Measurements from ENCODE around the gene NMB.
A peak's percentile ranks its signal among the peaks of the same experiment; 100 is the strongest.
"Not testable (repeated sequence)": the region's sequence is repeated elsewhere in the genome, so short reads cannot be mapped to it uniquely, and the experiment has no call there.

The NMB gene

GRCh38 chr15:84690342-84690741 is 32.3 kb upstream of the NMB start:
- no peak overlapping the region for H3K4me3 ChIP-seq (replicated peaks; ENCODE audit: low read depth, low read length)
- no peak for TF ChIP-seq CTCF (IDR thresholded peaks at IDR 0.05; ENCODE audit: low read length, missing control alignments)
- DNase-seq (ENCODE audit: low read depth): no peak

- no peak for DNase-seq (ENCODE audit: low read depth)
- no peak overlapping the region for H3K4me3 ChIP-seq (replicated peaks; ENCODE audit: low read depth, low read length)
- no peak for TF ChIP-seq CTCF (IDR thresholded peaks at IDR 0.05; ENCODE audit: low read length, missing control alignments)
Observed at GRCh38 chr15:84689858-84690257, 31.9 kb upstream of the NMB start.

GRCh38 chr15:84686446-84686845 is 28.4 kb upstream of the NMB start:
- not testable (repeated sequence) for H3K4me3 ChIP-seq (replicated peaks; ENCODE audit: low read depth, low read length); DNase-seq (ENCODE audit: low read depth)

- H3K4me3 ChIP-seq (replicated peaks; ENCODE audit: low read depth, low read length): no peak overlapping the region
- TF ChIP-seq CTCF (IDR thresholded peaks at IDR 0.05; ENCODE audit: low read length, missing control alignments): no peak
- peak; percentile 90 for DNase-seq (ENCODE audit: low read depth)
Observed at GRCh38 chr15:84685304-84685703, 27.3 kb upstream of the NMB start.

- no peak for TF ChIP-seq CTCF (IDR thresholded peaks at IDR 0.05; ENCODE audit: low read length, missing control alignments)
- DNase-seq (ENCODE audit: low read depth): peak; percentile 70
- no peak overlapping the region for H3K4me3 ChIP-seq (replicated peaks; ENCODE audit: low read depth, low read length)
Observed at GRCh38 chr15:84684092-84684491, 26.1 kb upstream of the NMB start.

GRCh38 chr15:84681831-84682230 is 23.8 kb upstream of the NMB start:
- H3K4me3 ChIP-seq (replicated peaks; ENCODE audit: low read depth, low read length): no peak overlapping the region
- no peak for TF ChIP-seq CTCF (IDR thresholded peaks at IDR 0.05; ENCODE audit: low read length, missing control alignments)
- peak; percentile 92 for DNase-seq (ENCODE audit: low read depth)

GRCh38 chr15:84671211-84671610 is 13.2 kb upstream of the NMB start:
- H3K4me3 ChIP-seq (replicated peaks; ENCODE audit: low read depth, low read length): no peak overlapping the region
- DNase-seq (ENCODE audit: low read depth): peak; percentile 86
- TF ChIP-seq CTCF (IDR thresholded peaks at IDR 0.05; ENCODE audit: low read length, missing control alignments): no peak

- TF ChIP-seq CTCF (IDR thresholded peaks at IDR 0.05; ENCODE audit: low read length, missing control alignments): no peak
- DNase-seq (ENCODE audit: low read depth): no peak
- no peak overlapping the region for H3K4me3 ChIP-seq (replicated peaks; ENCODE audit: low read depth, low read length)
Observed at GRCh38 chr15:84669726-84670125, 11.7 kb upstream of the NMB start.

Data from fibroblast of pulmonary artery (primary cell).